ENCODE data around the gene ATP10A. TPM values are rescaled to one million over a fixed set of nuclear protein-coding genes. Genes with fewer than 3 reads are reported as not detected.

The ATP10A gene
- total RNA-seq, 1 experiment from 2014 or later = 3.9 TPM

- no peaks in the 10 kb centered on the region for H3K79me2 ChIP-seq (ENCODE audit: insufficient read depth, low read length)
- no peak overlapping the region for H2AFZ ChIP-seq (ENCODE audit: low read length)
- no peak overlapping the region for H2BK15ac ChIP-seq (ENCODE audit: low read depth, low read length)
- no peaks in the 10 kb centered on the region for H3K9me3 Mint-ChIP-seq
- H3K27me3 Mint-ChIP-seq (ENCODE audit: low read depth) = peaks cover 10% of the 10 kb centered on the region
- H4K5ac ChIP-seq (ENCODE audit: insufficient read length, low read depth, low read length) = no peak overlapping the region
- peaks cover 36 to 41% of the 10 kb centered on the region in 2 experiments for H3K4me1 Mint-ChIP-seq
- TF ChIP-seq CTCF (conservative IDR thresholded peaks at IDR 0.05) = peak; percentile 62
- H2BK120ac ChIP-seq (ENCODE audit: low read depth, low read length, poor library complexity, severe bottlenecking) = no peak overlapping the region
- H3K4me1 ChIP-seq (ENCODE audit: insufficient read depth, low read length) = peaks cover 5% of the 10 kb centered on the region; the same call in 1 of the 2 replicates
- no peak overlapping the region for H3K23ac ChIP-seq (ENCODE audit: insufficient read length, low read depth, low read length)
- H4K20me1 ChIP-seq (ENCODE audit: control insufficient read depth, insufficient read depth, insufficient read length) = peaks cover 3% of the 10 kb centered on the region
- no peak overlapping the region for H3K56ac ChIP-seq (ENCODE audit: insufficient read length, low read depth, low read length)
- H3T11ph ChIP-seq (ENCODE audit: low read length) = no peak overlapping the region
- no peak overlapping the region for H3K4ac ChIP-seq (ENCODE audit: low read depth, low read length)
- no peak overlapping the region for H4K8ac ChIP-seq (replicated peaks; ENCODE audit: insufficient read length, low read depth, low read length)
- H3K4me3 Mint-ChIP-seq = no peak overlapping the region
- no peaks in the 10 kb centered on the region for H3K23me2 ChIP-seq (ENCODE audit: insufficient read length, low read depth, low read length, poor library complexity, severe bottlenecking)
- no CpG with 5 or more reads among the region's 13 CpGs for WGBS (ENCODE audit: extremely low coverage, insufficient read length, low lambda C conversion rate)
- no peak overlapping the region for H3K27ac ChIP-seq (ENCODE audit: insufficient read length, low read depth, low read length)
- no peaks in the 10 kb centered on the region for H3K9me3 ChIP-seq (ENCODE audit: control insufficient read depth, low read depth, low read length)
- no peak overlapping the region for H3K9ac ChIP-seq (ENCODE audit: extremely low read depth, insufficient read length, low read length)
- H2BK12ac ChIP-seq (ENCODE audit: insufficient read length, low read depth, low read length) = no peak overlapping the region
- no peak overlapping the region for H3K14ac ChIP-seq (ENCODE audit: insufficient read depth, low read length)
- H4K91ac ChIP-seq (ENCODE audit: insufficient read length, low read depth, low read length) = no peak overlapping the region
- H2BK20ac ChIP-seq (ENCODE audit: low read depth, low read length, poor library complexity, severe bottlenecking) = no peak overlapping the region
- DNase-seq = no peak
- no peak overlapping the region for H3K18ac ChIP-seq (ENCODE audit: insufficient read length, low read depth, low read length)
- no peak overlapping the region for H3K4me2 ChIP-seq (ENCODE audit: insufficient read depth, insufficient read length, low read length)
- H2BK5ac ChIP-seq (ENCODE audit: insufficient read length, low read length) = no peak overlapping the region
- H3K79me1 ChIP-seq (ENCODE audit: insufficient read depth, low read depth, low read length, poor library complexity, severe bottlenecking) = no peaks in the 10 kb centered on the region
- H2AK5ac ChIP-seq (ENCODE audit: insufficient read length, low read length) = no peak overlapping the region
- H3K27me3 ChIP-seq (ENCODE audit: insufficient read depth, low read length) = no peaks in the 10 kb centered on the region
- H3K27ac Mint-ChIP-seq = no peak overlapping the region; a peak in 1 of 7 replicates
- no peaks in the 10 kb centered on the region; a peak in 2 of 7 replicates for H3K36me3 Mint-ChIP-seq (ENCODE audit: insufficient read depth in 1 of 3, low read depth in 3 of 3)
Observed at GRCh38 chr15:25691544-25692430, 171.3 kb downstream of the ATP10A start.
